Suprapubic skin (tissue), 3 donors: Measurements from ENCODE around the gene EIF4E3.

Experiments used
- POLR2A ChIP-seq, 2 donors: fragments of 450-650 bp; IDR thresholded peaks; one replicate each; pipeline ENCODE4 v1.6.1; 2017; ENCODE audit warnings: antibody characterized with exemption in 2 of 2, mild to moderate bottlenecking in 2 of 2, moderate library complexity in 2 of 2
- TF ChIP-seq, protein P1 (sequence below), 2 donors: fragments of 200-600 bp in 1 of 2; fragments of 450-650 bp in 1 of 2; sonication (generic) in 1 of 2; IDR thresholded peaks; one replicate each; pipeline ENCODE4 v1.5.1; 2016 to 2019; ENCODE audit warnings: antibody characterized with exemption in 2 of 2, mild to moderate bottlenecking in 1 of 2, moderate library complexity in 1 of 2

DNA sequence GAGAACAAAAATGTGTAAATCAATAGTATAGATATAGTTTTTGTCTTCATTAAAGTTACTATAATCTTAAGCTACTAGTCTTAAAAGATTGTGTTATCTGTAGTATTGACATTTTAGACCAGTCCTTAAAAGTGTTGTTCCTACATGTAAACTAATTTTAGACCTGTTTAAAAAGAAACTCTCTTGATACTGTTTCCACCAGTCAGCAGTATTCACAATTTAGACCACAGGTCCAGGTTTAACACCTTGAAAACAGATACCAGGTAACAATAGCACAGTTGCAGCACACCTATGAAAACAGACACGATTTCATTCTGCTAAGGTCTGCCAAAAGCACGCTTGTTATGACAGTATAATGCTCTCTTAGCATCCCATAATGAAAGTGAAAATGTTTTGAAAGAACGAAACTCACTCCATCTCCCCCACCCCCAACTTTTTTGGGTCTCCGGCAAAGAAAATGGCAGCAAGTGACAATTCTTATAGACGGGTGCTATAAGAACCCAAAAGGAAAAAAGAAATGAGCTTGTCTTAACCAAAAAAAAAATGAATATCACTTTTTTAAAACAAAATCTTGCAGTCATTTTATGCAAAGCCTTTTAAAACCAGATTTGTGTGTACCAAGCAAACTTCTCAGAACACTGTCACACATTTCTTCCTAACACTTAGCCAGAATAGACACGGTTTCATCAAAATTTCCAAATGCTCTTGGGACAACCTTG is 1.6 kb downstream of the EIF4E3 start:
- TF ChIP-seq POLR2A (IDR thresholded peaks at IDR 0.05), result no peak
- TF ChIP-seq, protein P1, sequence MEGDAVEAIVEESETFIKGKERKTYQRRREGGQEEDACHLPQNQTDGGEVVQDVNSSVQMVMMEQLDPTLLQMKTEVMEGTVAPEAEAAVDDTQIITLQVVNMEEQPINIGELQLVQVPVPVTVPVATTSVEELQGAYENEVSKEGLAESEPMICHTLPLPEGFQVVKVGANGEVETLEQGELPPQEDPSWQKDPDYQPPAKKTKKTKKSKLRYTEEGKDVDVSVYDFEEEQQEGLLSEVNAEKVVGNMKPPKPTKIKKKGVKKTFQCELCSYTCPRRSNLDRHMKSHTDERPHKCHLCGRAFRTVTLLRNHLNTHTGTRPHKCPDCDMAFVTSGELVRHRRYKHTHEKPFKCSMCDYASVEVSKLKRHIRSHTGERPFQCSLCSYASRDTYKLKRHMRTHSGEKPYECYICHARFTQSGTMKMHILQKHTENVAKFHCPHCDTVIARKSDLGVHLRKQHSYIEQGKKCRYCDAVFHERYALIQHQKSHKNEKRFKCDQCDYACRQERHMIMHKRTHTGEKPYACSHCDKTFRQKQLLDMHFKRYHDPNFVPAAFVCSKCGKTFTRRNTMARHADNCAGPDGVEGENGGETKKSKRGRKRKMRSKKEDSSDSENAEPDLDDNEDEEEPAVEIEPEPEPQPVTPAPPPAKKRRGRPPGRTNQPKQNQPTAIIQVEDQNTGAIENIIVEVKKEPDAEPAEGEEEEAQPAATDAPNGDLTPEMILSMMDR (IDR thresholded peaks at IDR 0.05), result no peak
